ENCODE results near the gene PDE6D.

The PDE6D gene

DNA sequence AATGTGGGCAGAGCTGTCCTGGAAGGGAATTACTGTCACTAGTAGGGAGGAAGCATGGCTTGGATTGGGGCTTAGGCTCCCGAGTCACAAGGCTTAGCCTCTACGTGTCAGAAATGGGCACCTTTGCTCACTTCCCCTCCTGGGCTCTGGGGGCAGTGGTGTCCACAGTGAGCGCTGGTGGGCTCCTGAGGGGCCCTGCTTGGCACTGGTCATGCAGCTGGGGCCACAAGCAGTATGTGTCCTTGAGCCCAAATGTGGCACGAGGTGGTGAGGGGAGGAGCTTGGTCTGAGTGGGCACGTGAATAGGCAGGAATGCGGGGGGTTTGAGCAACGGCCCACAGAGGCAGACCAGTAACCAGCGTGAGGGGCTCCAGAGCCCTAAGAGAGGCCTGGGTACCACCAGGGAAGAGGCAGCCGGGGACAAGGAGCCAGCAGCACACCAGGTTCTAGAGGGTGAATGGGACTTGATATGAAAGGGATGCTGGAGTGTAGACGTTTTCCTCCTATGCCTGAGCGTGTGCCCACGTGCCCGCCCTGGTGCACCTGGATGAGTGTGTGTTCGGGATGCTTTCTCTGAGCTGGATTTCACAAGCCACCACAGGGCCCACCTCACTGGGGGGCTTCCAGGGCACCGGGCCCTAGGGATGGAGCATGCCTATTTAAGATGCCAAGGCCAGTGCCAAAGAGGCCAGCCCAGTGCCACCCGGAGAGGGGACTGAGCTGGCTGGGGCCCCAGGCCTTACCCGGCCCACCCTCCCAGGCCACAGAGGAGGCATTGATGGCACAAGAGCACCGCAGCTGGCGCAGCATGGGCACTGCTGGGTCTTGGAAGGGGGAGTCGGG lies 95.5 kb downstream of the PDE6D start:
- TF ChIP-seq JUND (IDR thresholded peaks at IDR 0.05; ENCODE audit: low read depth), result no peak
- in situ Hi-C loops (cut with HindIII; ENCODE audit: low pct_unique_long_range_greater_than_20kb, low sequenced_read_pairs), result no loop called here
- no peak for DNase-seq (ENCODE audit: low read depth in 1 of 2, low spot score in 1 of 2)

DNA sequence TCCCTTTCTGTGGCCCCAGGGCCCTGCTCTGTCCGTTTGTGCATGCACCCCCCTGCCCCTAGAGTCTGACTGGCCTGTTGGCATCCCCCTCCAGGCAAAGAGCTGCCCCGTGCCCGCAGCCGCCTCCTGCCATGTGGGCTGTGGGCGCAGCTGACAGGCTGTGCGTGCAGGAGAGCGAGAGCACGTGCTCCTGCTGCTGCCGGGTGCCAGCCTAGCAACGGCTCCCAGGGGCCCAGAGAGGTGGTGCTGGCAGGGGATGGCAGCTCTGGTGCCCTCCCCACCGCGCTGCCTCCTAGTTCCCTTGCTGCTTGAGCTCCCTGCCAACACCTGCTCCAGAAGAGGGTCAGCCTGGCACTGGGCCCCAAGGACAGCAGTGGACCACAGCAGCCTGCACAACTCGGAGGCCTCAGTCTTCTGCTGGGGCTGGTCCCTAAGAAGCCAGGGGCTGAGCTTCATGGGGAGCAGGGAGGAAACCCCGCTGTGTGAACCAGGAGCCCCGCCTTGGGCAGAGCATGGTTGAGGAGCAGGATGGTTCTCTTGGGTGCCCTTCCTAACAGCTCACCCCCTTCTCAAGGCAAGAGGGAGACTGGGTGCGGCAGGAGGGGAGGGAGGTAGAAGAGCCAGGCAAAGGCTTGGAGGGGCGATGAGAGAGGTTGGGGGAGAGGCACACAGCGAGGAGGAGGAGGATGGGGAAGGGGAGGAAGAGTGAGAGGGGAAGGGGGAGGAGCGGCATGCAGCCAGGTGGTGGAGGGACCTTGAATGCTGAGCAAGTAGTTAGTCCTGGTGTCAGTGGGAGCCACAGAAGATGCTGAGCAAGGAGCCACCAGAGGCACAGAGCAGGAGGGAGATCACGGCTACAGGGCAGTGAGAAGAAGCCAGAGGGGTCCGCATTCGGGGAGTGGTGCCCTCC lies 96.5 kb downstream of the PDE6D start:
- TF ChIP-seq JUND (IDR thresholded peaks at IDR 0.05; ENCODE audit: low read depth), result no peak
- DNase-seq (ENCODE audit: low read depth in 1 of 2, low spot score in 1 of 2), result no peak
- in situ Hi-C loops (cut with HindIII; ENCODE audit: low pct_unique_long_range_greater_than_20kb, low sequenced_read_pairs), result no loop called here

DNA sequence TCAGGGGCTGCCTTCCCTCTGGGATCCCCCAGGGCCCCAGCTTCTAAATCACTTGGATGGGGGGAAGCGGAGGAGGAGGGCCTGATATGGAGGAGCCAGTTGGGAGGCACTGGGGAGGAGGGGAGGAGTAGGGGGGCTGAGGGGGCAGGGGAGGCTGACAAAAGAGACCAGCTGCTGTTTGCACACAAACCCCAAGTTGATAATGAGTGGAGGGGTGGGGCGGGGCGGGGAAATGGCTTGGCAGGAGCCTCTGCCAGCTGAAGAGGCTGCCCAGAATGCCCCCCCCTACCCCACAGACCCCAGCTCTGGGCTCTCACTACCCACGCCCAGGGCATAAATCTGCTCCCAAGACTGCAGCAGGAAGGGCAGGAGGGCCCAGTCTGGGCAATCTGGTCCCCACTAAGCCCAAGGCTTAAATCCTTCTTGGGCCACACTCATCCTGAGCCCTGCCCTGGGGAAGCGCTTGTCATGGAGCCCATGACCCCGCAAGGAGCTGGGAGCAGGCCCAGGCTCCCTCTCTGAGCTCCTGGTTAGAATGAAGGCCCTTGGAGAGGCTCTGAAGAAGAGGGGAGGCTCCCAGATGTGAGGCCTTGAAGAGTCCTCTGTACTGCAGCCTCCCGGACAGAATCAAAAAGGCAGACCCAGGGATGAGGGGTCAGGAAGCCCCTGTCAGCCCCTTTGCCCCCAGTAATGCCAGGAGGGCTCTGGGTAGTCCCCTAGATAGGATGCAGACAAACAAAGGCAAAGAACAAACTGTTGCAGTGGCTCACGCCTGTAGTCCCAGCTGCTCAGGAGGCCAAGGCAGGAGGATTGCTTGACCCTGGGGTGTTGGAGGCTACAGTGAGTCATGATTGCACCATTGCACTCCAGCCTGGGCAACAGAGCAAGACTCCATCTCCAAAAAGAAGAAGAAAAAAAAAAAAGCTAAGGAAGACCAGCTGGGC lies 97.5 kb downstream of the PDE6D start:
- no peak for TF ChIP-seq JUND (IDR thresholded peaks at IDR 0.05; ENCODE audit: low read depth)
- in situ Hi-C loops (cut with HindIII; ENCODE audit: low pct_unique_long_range_greater_than_20kb, low sequenced_read_pairs), result no loop called here
- no peak for DNase-seq (ENCODE audit: low read depth in 1 of 2, low spot score in 1 of 2)

DNA sequence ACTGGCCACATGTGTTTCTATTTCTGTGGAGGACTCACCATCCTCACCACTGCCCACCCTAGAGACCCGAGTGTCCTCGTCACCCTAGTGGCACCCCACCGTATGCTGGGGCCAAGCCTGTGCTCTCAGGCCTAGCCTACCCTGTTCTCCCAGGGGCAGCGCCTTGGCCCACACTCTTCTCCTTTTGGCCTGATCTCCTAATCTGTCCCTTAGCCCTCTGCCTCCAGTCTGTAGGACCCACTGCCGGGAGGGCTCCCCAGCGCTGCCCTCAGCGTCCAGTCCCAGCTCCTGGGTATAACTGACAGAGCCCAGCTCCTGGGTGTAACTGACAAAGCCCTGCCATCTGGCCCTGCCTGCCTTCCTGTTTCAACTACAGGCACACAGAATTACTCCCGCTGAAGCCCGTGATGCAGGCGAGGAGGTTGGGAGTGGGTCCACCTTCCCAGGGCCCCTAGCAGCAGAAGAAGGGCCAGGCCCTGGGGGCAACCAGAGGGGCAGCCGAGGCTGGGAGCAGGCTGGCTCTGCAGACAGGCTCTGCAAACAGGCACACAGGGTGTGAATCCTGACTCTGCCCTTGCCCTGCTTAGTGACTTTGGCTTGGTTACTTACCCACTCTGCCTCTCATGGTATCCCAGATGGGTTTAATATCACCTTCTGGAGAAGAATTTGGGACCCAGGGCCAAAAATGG lies 98.3 kb downstream of the PDE6D start:
- in situ Hi-C loops (cut with HindIII; ENCODE audit: low pct_unique_long_range_greater_than_20kb, low sequenced_read_pairs), result no loop called here
- DNase-seq (ENCODE audit: low read depth in 1 of 2, low spot score in 1 of 2), result no peak

More for the DNA sequence above, 98.3 kb downstream of the PDE6D start:
- no peak for TF ChIP-seq JUND (IDR thresholded peaks at IDR 0.05; ENCODE audit: low read depth)

Measured in T47D (cell line).